HG03558 (cell line): ENCODE measurements around the gene SMARCB1.

Experiments used
- ATAC-seq: cut with Tn5 transposase; IDR thresholded peaks from one replicate; pipeline ENCODE4 v1.9.1; 2021; ENCODE audit warnings: moderate number of reproducible peaks; ENCODE audit not compliant: unreplicated experiment; ENCODE audit errors: extremely low read depth

Gene SMARCB1

DNA sequence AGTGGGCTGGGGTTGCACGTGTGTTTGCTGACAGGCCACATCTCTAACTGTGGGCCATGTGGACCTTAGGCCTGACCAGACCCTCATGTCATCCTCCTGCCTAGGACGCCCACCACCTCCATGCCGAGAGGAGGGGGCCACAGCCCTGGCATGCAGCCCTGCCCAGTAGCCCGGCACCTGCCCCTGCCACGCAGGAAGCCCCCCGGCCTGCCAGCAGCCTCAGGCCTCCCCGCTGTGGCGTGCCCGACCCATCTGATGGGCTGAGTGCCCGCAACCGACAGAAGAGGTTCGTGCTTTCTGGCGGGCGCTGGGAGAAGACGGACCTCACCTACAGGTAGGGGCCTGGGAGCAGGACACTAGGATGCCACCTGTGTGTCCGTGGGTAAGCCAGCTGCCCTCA, 7.7 kb upstream of the SMARCB1 start:
- no peak for ATAC-seq

DNA sequence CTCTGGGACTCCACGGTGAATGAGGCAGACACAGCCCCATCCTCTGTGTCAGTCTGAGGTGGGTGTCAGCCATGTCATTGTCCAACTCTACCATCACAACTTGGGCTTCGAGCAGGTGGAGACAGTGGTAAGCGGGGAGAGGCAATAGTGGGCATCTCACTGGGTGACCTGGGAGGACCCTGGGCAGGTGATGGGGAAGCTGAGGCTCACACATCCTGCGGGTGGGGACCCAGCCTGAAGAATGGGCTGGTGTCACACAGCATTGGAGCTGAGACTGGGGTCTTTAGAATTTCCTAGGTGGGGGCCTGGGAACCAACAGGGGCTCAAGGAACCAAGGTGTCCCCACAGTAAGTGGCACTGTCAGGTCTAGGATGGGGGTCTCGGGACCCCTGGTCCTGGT, 7.0 kb upstream of the SMARCB1 start:
- no peak for ATAC-seq

DNA sequence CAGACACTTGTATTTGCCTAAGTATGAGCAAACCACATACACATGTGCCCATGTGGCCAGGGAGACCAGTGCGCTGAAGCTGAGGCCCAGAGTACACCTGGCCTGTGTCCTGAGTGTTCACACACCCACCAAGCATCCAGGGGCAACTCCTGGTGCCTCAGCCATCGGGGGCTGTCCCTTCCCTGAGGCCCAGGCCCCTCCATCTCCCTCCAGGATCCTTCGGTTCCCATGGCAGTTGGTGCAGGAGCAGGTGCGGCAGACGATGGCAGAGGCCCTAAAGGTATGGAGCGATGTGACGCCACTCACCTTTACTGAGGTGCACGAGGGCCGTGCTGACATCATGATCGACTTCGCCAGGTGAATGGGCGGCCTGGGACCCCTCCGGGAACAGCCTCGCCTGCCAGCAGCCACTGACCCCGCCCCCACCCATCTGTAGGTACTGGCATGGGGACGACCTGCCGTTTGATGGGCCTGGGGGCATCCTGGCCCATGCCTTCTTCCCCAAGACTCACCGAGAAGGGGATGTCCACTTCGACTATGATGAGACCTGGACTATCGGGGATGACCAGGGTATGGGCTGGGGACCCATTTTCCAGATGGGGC, 6.5 kb upstream of the SMARCB1 start:
- ATAC-seq: no peak

DNA sequence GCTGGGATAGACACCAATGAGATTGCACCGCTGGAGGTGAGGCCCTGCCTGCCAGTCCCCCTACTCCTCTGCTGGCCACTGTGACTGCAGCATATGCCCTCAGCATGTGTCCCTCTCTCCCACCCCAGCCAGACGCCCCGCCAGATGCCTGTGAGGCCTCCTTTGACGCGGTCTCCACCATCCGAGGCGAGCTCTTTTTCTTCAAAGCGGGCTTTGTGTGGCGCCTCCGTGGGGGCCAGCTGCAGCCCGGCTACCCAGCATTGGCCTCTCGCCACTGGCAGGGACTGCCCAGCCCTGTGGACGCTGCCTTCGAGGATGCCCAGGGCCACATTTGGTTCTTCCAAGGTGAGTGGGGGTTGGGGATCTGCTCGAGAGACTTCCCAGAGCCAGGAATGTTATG, 5.7 kb upstream of the SMARCB1 start:
- ATAC-seq: no peak

DNA sequence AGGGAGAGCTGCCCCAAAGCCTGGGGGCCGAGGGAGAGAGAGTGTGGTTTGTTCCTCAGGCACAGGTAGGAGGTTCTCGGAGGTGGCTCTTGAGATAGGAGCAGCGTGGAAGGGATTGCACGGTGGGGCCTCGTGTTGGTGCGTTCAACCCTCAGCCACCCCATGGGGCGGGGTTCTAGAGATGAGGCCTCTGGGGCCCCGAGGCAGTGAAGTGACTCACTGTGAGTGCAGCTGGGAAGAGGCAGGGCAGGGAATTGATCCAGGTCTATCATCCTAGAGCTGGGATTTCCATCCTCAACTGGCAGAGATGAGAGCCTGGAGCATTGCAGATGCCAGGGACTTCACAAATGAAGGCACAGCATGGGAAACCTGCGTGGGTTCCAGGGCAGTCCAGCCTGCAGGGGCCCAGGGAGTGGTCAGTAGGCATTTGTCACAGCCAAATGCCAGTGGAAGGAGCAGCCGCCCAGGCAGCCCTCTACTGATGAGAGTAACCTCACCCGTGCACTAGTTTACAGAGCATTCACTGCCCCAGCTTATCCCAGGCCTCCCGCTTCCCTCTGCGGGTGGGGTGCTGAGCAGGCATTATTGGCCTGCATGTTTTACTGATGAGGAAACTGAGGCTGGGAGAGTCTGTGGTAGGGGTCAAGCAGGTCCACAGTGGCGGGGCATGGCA, 5.1 kb upstream of the SMARCB1 start:
- ATAC-seq: no peak

DNA sequence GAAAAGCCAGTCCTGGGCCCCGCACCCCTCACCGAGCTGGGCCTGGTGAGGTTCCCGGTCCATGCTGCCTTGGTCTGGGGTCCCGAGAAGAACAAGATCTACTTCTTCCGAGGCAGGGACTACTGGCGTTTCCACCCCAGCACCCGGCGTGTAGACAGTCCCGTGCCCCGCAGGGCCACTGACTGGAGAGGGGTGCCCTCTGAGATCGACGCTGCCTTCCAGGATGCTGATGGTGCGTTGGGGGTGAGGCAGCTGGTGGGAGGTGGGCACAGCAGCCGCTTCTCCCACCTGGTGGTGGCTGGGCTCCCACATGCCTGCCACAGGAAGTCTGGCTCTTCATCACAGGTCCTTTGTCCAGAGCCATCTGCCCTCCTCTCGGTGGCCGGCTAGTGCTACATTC, 4.5 kb upstream of the SMARCB1 start:
- ATAC-seq: no peak

DNA sequence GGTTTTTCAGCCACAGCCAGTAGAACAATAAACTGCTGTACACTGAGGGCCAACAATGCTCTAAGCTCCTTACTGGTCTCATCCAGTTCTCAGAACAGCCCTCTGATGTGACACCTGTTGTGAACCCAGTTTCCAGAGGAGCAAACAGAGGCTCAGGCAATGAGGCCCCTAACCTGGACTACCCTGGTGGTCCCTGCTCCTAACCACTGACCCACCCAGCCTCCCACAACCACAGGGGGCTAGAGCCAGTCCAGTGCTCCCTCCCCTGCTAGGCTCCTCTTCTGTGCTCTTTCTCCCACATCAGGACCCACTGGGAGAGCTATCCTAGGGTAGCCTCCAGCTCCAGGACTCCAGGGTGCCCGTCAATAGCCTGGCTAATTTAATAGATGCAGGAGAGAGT, 4.1 kb upstream of the SMARCB1 start:
- ATAC-seq: no peak

DNA sequence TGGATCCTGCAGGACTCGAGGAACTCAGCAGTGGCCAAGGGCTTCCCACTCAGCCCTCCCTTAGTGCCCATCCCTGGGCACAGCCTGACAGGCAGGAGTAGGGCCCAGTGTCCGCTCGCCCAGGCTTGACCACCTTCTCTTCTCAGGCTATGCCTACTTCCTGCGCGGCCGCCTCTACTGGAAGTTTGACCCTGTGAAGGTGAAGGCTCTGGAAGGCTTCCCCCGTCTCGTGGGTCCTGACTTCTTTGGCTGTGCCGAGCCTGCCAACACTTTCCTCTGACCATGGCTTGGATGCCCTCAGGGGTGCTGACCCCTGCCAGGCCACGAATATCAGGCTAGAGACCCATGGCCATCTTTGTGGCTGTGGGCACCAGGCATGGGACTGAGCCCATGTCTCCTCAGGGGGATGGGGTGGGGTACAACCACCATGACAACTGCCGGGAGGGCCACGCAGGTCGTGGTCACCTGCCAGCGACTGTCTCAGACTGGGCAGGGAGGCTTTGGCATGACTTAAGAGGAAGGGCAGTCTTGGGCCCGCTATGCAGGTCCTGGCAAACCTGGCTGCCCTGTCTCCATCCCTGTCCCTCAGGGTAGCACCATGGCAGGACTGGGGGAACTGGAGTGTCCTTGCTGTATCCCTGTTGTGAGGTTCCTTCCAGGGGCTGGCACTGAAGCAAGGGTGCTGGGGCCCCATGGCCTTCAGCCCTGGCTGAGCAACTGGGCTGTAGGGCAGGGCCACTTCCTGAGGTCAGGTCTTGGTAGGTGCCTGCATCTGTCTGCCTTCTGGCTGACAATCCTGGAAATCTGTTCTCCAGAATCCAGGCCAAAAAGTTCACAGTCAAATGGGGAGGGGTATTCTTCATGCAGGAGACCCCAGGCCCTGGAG, 3.3 kb upstream of the SMARCB1 start:
- ATAC-seq: no peak

DNA sequence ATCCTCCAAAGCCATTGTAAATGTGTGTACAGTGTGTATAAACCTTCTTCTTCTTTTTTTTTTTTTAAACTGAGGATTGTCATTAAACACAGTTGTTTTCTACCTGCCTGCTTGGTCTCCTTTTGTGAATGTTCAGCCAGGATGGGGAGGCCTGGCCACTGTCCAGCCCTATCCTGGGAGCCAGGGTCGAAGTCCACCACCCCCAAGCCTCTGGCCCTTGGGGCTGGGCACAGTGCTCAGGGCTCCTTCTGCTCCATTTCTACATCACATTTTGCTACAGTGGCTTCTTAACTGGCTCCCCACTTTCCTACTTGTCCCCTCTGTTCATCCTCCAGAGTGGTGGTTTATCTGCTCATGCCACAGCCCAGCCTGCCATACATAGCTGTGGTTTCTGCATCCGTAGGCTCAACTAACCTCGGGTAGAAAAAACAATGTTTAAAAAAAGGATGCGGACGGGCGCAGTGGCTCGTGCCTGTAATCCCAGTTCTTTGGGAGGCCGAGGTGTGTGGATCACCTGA, 2.5 kb upstream of the SMARCB1 start:
- no peak for ATAC-seq

DNA sequence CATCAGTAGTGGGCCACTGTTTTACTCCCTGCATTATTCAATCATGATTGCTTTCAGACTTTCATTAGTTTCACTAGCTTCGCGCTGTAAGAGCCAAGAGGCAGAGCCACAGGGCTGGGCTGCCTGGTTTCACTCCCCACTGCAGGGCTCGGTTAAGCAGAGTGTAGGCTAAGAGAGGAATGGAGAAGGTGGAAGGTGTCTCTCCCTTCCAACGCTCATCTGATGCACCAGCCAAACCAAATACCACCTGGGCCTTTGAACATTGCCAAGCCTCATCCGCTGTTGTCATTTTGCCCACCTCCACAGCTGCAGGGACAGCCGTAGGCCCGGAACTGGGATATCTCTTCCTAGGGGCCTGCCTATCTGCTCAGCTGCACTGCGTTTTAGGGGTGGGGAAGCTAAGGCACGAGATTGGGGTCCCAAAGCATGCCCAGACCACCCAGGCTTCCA, 480 bp upstream of the SMARCB1 start:
- ATAC-seq: no peak

DNA sequence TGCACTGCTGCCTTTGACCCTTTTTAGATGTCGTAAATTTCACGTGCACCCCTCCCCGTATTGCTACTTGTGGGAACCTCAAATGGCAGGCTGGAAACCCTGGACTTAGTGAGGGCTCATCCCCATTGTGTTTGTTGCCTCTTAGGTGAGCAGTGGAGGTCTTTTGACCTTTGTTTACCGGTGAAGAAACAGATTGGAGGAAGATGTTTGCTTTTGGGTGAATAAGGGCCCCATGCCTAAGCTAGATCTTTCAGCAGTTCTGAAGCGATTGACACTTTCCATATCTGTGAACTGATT, 782 bp downstream of the SMARCB1 start:
- ATAC-seq: no peak

DNA sequence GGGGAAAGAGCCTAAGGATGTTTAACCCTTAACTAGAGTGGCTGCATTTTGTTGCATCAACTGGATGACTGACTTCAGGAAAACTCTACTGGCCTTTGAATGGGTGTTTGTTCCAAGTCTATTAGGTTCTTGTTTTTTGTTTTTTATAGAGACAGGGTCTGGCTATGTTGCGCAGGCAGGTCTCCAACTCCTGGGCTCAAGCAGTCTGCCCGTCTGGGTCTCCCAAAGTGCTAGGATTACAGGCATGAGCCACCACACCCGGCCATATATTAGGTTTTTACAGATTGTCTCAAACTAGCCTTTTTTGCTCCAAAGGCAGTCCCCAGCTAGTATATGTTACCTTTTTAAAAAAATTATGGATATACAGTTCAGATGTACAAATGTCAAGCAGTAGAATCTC, 1.1 kb downstream of the SMARCB1 start:
- ATAC-seq: no peak

DNA sequence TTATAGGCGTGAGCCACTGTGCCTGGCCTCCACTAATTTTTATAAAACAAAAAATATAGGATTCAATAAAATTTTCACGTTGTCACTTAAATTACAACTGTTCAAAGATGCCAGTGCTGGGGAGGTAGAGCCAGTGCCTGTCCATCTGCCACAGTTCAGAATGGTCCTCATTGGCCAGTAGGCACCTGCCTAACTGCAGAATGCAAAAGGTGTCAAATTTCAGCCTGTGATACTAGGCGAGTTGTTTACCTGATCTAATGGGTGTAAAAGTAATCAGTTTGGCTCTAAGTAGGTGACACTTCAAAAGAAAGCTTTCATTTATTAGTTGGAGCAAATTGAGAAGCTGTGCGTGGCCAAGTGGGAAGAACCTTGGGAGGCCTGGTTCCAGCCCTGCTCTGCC, 2.4 kb downstream of the SMARCB1 start:
- no peak for ATAC-seq

DNA sequence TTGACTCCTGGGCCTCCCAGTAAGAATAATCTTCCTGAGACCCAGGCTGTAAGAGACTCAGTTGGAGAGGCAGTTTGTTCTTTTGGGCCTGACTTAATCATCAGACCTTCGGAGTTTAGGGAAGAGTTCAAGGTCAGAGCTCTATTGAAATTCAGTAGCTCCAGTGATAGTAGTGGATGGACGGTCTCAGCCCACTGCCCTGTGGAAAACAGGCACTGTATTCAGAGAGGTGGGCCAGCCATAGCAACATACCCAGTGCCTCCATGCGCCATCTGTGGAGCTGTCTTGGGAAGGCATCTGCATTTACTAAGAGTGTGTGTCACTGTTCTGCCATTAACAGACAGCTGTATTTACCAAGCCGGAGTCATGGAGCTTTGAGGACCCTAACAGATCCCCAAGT, 2.9 kb downstream of the SMARCB1 start:
- ATAC-seq: no peak

DNA sequence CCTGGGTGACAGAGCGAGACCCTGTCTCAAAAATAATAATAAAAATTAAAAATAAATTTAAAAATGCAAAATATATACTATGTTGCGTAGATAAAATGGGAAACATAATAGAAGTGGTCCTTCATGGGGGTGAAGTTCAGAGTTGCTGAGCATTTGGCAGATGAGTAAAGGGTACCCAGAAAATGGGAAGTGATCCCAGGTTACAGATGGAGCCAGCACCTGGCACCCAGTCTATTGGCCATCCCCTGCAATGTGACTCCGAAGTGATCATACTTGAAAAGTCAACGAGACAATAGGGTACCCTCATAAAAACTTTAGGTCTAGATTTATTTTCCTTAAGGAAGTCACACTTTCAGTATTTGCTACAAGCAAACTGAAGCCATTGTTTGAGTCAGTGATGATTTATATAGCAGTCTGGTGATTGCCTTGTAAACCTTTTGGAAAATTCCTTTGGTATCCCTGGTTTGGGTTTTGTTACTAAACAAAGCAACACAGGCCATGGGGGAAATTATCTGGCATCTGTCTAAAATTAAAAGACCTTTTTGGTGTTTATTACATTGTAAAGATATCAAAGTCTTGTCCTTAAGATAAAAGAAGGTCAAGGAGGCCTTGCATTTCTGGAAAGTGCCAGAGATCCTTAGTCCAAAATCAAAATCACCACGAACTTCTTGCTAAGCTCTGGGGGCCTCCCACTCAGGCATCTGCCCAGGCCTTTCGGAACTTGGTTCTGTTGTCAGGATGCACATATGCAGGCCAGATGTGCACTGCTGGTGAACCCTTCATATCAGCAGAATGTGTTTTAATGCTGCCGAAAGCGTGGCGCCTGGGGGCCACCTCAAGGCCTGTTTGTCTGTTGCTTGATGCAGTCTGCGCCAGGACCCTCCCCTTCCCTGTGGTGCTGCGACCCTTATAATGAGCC, 4.3 kb downstream of the SMARCB1 start:
- no peak for ATAC-seq

DNA sequence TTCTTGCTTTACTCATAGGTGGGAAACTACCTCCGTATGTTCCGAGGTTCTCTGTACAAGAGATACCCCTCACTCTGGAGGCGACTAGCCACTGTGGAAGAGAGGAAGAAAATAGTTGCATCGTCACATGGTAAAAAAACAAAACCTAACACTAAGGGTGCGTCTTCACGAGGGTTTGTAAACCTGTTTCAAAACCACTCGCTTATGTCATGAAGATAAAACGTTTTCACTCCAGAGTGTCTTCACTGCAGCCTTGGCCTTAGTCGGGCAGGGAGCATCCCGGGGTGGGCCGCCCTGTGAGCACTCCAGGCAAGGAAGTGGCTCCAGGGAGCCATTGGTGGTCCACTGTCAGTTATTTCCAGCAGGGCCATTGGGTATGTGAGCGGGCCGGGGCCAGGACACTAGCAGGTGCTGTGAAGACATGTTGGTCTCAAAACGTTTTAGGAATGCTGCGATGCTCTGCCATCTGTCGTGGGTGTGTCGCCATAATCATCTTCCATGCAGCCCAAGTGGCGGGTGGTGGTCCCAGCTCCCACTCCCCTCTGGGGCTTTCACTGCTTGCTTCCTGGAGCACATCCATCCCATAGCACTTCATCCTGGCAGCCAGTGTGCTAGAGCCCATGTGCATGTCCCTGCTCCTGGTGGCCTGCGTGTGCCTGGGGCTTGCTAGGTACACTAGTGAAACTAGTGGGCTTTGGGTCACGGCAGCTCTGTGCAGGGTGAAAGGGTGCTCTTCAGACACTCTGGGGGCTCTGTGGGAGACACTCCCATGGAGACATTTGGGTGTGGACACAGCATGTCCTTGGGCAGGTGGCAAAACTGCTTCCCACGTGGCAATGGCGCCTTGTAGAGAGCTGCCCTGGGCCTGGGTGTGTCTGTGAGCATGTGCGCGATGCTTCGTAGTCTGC, 5.2 kb downstream of the SMARCB1 start:
- no peak for ATAC-seq

DNA sequence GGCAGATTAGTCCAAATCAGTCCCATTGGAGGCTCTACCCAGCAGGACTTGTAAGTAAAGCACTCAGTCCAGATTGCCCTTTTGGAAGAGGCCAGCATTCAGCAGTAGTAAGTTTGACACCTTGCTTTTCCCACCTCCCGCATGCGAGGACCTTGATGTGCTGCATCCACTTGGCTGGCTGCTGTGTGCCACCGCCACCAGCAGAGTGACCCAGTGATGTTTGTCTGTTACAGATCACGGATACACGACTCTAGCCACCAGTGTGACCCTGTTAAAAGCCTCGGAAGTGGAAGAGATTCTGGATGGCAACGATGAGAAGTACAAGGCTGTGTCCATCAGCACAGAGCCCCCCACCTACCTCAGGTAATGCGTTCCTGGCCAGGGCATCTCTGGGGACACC, 6.6 kb downstream of the SMARCB1 start:
- ATAC-seq: no peak

DNA sequence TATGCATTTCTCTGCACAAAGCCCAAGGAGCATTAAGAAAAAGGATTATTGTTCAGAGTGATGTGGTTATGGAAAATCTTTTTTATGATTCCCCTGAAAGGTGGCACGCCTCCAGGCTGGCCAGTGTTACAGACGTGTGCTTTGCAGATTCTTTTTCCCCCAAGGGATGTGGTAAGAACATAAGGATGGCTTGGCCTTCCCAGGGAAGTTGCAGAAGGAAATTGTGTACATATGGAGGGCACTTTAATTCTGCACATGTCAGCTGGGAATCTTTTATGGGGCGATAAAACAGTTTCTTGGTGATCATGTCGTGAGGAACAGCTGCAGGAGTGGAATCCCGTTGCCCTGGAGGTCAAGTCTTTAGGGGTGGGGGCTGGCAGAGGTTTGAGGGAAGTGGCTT, 9.7 kb downstream of the SMARCB1 start:
- no peak for ATAC-seq
